Breast epithelium (tissue), 4 donors: Measurements from ENCODE around the gene SEZ6L. TPM values are rescaled to one million over a fixed set of nuclear protein-coding genes. Genes with fewer than 3 reads are reported as not detected.

Source experiments
- DNase-seq, 2 donors: peaks; one replicate each; pipeline ENCODE4 v3.0.0-alpha.2; 2019; ENCODE audit warnings: low spot score in 2 of 2
- H3K27ac ChIP-seq, 2 donors: fragments of 200-600 bp; sonication (generic) in 1 of 2; one replicate each; pipeline ENCODE4 v1.5.1; 2016 to 2019; ENCODE audit warnings: mild to moderate bottlenecking in 1 of 2
- H3K27me3 ChIP-seq, 2 donors: fragments of 200-600 bp; sonication (generic) in 1 of 2; one replicate each; pipeline versions ENCODE4 v1.5.1 to v1.6.0; 2017 to 2019; ENCODE audit warnings: control low read depth in 1 of 2, mild to moderate bottlenecking in 1 of 2
- H3K36me3 ChIP-seq: fragments of 200-600 bp; one replicate; pipeline ENCODE4 v1.5.1; 2019
- H3K4me1 ChIP-seq, 2 donors: fragments of 200-600 bp; sonication (generic); one replicate each; pipeline ENCODE4 v1.5.1; 2016 to 2019; ENCODE audit warnings: control low read depth in 1 of 2
- H3K4me3 ChIP-seq, 3 donors: fragments of 200-600 bp; sonication (generic); 1 replicate in 2 of 3; 2 replicates in 1 of 3; pipeline ENCODE4 v1.5.1; 2016 to 2019; ENCODE audit warnings: mild to moderate bottlenecking in 3 of 3, moderate library complexity in 2 of 3
- H3K9me3 ChIP-seq, 2 donors: fragments of 200-600 bp; sonication (generic) in 1 of 2; one replicate each; pipeline ENCODE4 v1.5.1; 2016 to 2019; ENCODE audit warnings: control low read depth in 1 of 2
- CTCF ChIP-seq, 3 donors: fragments of 450-650 bp; IDR thresholded peaks; one replicate each; pipeline ENCODE4 v1.5.1; 2016 to 2017; ENCODE audit warnings: antibody characterized with exemption in 3 of 3, mild to moderate bottlenecking in 3 of 3, moderate library complexity in 3 of 3
- POLR2A ChIP-seq: fragments of 450-650 bp; IDR thresholded peaks from one replicate; pipeline ENCODE4 v1.6.1; 2016; ENCODE audit warnings: antibody characterized with exemption, mild to moderate bottlenecking, moderate library complexity
- POLR2AphosphoS5 ChIP-seq, 3 donors: sonication (generic); formaldehyde crosslinking; IDR thresholded peaks; one replicate each; pipeline ENCODE4 v1.6.1; 2017; ENCODE audit warnings: antibody characterized with exemption in 3 of 3
- intact Hi-C: fragments of 100-400 bp; cut with DNase I; formaldehyde crosslinking; loops from one replicate; pipeline ENCODE4 v1.15.1; 2023; ENCODE audit warnings: low total_unique reads
- total RNA-seq, 3 donors: library from RNA; depleted of rRNA; stranded (reverse); fragments of >200 nt; gene quantifications; one replicate each; pipeline ENCODE4 v1.1.0, GENCODE V29; 2016

Gene SEZ6L
- total RNA-seq, 3 donors from 2014 or later = under 0.01 to 0.16 (median 0.15) TPM

GRCh38 chr22:26298605-26299310 is 129.5 kb downstream of the SEZ6L start:
- TF ChIP-seq POLR2A = no peak
- TF ChIP-seq CTCF (IDR thresholded peaks at IDR 0.05) = no peak
- TF ChIP-seq POLR2AphosphoS5 (IDR thresholded peaks at IDR 0.05) = no peak
- Histone ChIP-seq H3K27ac (no peak overlapping the region), H3K27me3 (peaks cover 0 to 10% of the 10 kb centered on the region in 2 donors), H3K4me3 (no peak overlapping the region), H3K4me1 (no peaks in the 10 kb centered on the region), H3K36me3 (no peaks in the 10 kb centered on the region), H3K9me3 (no peaks in the 10 kb centered on the region)
- DNase-seq = no peak
- intact Hi-C loops = no loop called here

GRCh38 chr22:26302726-26303125 is 133.5 kb downstream of the SEZ6L start:
- intact Hi-C loops = no loop called here
- no peaks in the 10 kb centered on the region for H3K9me3 ChIP-seq
- H3K27me3 ChIP-seq = peaks cover 0 to 10% of the 10 kb centered on the region in 2 donors
- H3K27ac ChIP-seq = no peak overlapping the region
- TF ChIP-seq POLR2A (no peak), POLR2AphosphoS5 (IDR thresholded peaks at IDR 0.05) (no peak), CTCF (IDR thresholded peaks at IDR 0.05) (no peak)
- H3K4me3 ChIP-seq = no peak overlapping the region
- DNase-seq = no peak
- no peaks in the 10 kb centered on the region for H3K36me3 ChIP-seq
- H3K4me1 ChIP-seq = no peaks in the 10 kb centered on the region

GRCh38 chr22:26303475-26303874 is 134.2 kb downstream of the SEZ6L start:
- H3K4me1 ChIP-seq = no peaks in the 10 kb centered on the region
- H3K27ac ChIP-seq = no peak overlapping the region
- intact Hi-C loops = no loop called here
- H3K36me3 ChIP-seq = no peaks in the 10 kb centered on the region
- no peak for DNase-seq
- H3K27me3 ChIP-seq = peaks cover 0 to 10% of the 10 kb centered on the region in 2 donors
- H3K4me3 ChIP-seq = no peak overlapping the region
- TF ChIP-seq POLR2AphosphoS5 (IDR thresholded peaks at IDR 0.05) (no peak), POLR2A (no peak), CTCF (IDR thresholded peaks at IDR 0.05) (no peak)
- H3K9me3 ChIP-seq = no peaks in the 10 kb centered on the region

- TF ChIP-seq POLR2AphosphoS5 (IDR thresholded peaks at IDR 0.05) (no peak), POLR2A (no peak), CTCF (IDR thresholded peaks at IDR 0.05) (no peak)
- no peak overlapping the region for H3K4me3 ChIP-seq
- no peak overlapping the region for H3K27ac ChIP-seq
- H3K27me3 ChIP-seq = peaks cover 0 to 10% of the 10 kb centered on the region in 2 donors
- H3K4me1 ChIP-seq = no peaks in the 10 kb centered on the region
- no peaks in the 10 kb centered on the region for H3K36me3 ChIP-seq
- H3K9me3 ChIP-seq = no peaks in the 10 kb centered on the region
- DNase-seq = no peak
- intact Hi-C loops = no loop called here
Observed at GRCh38 chr22:26304730-26305129, 135.5 kb downstream of the SEZ6L start.

- no peaks in the 10 kb centered on the region for H3K4me1 ChIP-seq
- intact Hi-C loops = no loop called here
- no peak overlapping the region for H3K4me3 ChIP-seq
- no peak for DNase-seq
- H3K27ac ChIP-seq = no peak overlapping the region
- no peak for TF ChIP-seq POLR2AphosphoS5 (IDR thresholded peaks at IDR 0.05)
- TF ChIP-seq CTCF (IDR thresholded peaks at IDR 0.05) = no peak
- TF ChIP-seq POLR2A = no peak
- H3K36me3 ChIP-seq = no peaks in the 10 kb centered on the region
- no peaks in the 10 kb centered on the region for H3K9me3 ChIP-seq
- H3K27me3 ChIP-seq = peaks cover 0 to under 1% of the 10 kb centered on the region in 2 donors
Observed at GRCh38 chr22:26308467-26308866, 139.2 kb downstream of the SEZ6L start.
